GM21619 (cell line): ENCODE data around the gene ADI1.
"Not testable (repeated sequence)": the region's sequence is repeated elsewhere in the genome, so short reads cannot be mapped to it uniquely, and the experiment has no call there.

ENCODE experiments used
- ATAC-seq: cut with Tn5 transposase; IDR thresholded peaks from one replicate; pipeline ENCODE4 v1.9.1; 2021; ENCODE audit not compliant: unreplicated experiment

ADI1 gene

DNA sequence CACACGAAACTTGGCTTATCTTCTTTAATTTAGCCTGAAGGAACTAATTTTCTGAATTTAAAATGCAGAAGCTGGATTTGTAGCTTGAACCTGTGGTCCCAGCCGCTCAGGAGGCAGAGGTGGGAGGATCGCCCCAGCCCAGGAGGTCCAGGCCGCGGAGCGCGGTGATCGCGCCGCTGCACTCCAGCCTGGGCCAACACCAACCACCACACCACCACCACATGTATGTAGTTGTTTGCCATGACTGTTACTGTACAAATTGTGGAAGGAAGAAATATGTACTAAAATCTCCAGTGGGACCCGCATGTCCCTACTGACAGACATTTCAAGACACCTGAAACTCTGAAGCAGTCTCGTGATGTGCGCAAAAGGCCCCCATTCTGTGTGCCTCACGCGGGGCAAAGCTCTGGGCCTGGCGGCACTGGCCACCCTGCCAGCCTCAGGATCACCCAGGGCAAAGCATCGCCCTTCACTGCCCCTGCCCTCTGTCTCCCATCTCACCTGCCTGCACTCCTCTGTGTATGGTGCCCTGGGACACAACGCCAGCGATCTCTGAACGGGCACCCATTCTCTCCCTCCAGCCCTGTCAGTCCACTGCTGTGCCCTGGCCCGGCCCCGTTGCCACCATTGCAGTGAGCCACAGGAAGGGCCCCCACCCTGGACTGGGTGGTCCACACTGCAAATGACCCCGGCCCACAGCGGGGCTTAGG lies 10.1 kb upstream of the ADI1 start:
- no peak for ATAC-seq

DNA sequence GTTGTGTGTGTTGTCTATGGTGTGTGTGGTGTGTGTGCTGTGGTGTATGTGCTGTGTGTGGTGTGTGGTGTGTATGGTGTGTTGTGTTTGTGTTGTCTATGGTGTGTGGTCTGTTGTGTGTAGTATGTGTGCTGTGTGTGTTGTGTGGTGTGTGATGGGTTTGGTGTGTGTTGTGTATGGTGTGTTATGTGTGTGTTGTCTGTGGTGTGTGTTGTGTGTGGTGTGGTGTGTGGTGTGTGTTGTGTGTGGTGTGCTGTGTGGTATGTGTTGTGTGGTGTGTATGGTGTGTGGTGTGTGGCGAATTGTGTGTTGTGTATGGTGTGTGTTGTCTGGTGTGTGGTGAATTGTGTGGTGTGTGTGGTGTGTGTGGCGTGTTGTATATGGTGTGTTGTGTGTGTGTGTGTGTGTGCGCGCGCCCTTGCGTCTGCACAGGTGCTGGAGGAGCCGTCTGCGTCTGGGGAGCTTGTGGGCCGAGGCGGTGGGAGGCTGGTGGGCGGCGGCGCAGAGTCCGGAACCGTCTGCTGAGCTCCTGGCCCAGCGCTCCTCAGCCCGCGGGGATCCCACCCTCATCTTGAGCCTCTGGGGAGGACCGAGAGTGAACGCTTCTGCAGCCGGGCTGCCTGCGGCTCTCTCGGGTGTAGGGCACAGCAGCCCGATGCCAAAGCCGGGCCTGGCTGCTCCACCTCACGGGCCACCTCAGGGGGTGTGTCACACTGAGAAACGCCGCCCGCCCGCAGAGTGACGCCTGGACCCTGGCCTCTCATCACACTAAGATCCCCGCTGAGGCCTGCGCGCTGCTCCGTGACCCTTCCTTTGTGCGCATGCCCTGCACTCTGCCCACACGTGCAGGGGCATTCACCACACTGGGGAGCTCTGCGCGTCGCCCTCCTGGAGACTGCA lies 8.8 kb upstream of the ADI1 start:
- no peak for ATAC-seq

DNA sequence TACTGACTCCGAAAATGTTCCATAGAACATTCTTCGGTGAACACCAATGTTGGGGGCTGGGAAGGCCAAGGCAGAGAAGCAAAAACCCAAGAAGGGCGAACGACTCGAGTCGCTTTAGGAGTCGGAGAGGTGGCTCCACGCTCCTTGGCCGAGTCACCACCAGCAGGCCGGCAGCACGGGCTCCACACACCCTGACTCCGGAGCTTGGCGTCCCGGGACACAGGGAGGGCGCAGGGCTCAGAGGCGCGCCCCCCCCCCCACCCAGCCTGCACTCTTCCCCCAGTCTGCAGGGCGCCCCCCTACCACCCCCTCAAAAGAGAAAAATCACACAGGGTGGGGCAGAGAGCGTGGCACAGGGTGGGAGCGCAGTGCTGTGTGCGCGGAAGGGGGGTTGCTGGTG lies 7.5 kb upstream of the ADI1 start:
- no peak for ATAC-seq

DNA sequence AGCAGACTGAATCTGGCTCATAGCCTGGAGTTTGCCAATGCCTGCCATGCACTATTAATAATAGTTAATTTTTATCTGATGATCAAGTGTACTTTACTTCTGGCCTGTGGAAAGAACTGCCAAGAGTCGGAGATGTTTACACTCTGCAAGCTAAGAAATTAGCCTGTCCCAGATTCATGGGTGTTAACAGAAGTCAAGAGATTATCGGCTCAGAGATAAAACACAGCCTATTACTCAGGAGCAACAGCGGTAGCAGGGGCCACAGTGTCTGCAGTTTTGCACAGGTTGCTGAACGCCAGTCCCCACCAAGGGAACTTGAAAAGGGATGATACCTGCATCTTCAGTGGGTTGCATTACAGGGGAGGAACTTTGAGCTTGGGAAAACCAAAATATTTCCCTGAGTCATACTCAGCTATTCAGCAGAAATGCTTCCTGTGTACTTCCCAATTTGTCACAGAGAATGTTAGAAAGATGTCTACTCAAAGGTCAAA lies 4.3 kb upstream of the ADI1 start:
- ATAC-seq, result no peak

DNA sequence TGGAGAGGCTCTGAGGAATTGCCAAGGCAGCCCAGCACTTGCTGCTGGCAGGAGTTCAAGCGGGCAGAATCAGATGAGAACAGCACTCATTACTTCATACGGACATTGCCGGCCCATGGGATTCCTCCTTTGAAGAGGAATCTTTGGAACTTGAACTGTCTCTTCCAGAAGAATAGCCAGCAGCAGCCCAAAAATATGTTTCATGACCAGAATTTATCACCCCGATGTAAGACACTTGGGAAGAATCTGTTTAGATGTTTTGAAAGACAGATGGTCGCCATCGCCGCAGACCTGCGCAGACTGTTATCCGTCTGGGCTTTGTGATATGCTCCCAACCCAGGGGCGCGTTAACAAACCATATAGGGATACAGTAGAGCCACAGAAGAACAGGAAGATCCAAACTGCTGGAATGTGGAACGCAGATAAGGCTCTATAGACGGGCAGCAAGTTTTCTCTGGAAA lies 3.7 kb upstream of the ADI1 start:
- no peak for ATAC-seq

DNA sequence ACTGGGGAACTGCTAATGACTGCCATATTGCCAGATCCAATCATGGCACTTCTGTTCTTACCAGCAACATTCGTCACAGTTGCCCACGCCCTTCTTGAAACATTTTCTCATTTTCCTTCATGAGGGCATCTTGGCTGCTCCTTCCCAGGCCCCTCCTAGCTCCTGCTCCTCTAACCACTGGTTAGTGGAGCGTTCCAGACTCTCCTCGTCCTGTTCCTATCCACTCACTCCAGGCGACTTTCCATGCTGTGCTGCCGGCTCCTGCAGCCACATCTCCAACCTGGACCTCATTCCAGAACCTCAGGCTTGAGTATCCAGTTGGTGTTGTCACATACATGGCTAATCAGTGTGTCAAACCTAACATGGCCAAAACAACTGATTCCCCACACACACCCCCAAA lies 1.3 kb upstream of the ADI1 start:
- ATAC-seq, result no peak

DNA sequence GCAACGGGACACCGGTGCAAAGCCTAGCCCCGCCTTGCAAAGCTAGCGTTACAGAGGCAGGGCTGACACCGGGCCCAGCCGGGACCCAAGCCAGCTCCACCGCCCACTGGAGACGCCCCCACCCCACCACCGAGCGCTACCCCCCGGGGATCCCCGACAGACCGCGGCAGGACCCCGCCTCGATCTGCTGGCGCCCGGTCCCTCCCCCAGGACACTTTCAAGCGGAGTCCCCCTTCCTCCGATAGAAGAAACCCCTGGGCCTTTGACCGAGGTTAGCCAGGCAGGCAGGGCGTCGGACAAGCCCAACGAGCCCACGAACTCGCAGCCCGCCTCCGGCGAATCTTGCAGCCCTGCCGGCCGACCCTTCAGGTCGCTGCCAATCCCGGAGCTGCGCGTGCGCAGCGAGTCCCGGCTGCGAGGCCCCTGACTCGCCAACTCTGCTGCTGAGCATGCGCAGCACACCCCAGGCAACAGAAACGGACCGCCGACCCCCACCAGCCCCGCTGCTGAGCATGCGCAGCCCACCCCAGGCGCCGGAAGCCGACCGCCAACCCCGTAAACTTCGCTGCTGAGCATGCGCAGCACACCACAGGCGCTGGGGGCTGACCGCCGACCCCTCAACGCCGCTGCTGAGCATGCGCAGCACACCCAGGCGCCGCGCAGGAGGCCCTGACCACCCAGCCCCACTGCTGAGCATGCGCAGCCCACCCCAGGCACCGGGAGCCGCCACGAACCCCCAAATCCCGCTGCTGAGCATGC lies 656 bp downstream of the ADI1 start:
- peak; percentile 76 for ATAC-seq

DNA sequence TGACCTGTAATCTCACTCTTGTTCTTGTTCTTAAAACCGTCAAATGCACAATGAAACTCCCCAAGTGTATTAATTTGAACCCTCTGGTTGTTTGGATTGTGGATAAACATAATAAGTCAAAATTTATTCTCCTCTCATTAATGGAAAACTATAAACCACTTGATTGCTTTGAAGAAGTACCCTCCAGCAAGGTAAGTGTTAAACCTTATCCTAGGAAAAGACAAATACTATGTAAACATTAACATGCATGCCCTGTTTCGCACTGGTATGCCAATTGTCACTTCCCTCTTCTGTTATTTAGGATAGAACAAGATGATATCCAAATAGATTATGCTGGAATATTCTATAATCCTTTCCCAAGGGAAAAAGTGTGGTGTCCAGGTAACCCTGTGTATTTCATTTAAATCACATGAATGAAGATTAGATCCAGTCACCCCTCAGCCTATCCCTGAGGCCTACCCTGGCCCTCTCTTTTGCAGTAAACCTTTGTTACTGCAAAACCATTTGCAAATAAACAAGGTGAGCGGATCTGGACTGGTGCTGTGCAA lies 1.3 kb downstream of the ADI1 start:
- ATAC-seq, result no peak

DNA sequence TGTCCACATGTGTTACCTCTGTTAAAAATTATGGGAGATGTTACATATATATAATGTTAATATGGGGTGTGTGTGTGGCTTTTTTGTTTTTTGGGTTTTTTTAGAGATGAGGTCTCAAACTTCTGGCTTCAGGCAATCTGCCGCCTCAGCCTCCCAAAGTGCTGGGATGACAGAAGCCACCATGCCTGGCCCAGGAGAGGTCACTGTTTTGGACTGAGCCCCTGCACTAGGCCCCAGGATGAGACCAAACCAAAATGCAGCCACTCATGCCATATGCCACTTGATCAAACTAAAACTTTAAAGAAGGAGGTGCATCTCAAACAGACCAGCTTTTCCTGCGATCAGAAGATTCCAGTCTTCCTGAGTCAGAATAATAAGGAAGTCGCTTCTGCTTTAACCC lies 2.5 kb downstream of the ADI1 start:
- ATAC-seq, result no peak

DNA sequence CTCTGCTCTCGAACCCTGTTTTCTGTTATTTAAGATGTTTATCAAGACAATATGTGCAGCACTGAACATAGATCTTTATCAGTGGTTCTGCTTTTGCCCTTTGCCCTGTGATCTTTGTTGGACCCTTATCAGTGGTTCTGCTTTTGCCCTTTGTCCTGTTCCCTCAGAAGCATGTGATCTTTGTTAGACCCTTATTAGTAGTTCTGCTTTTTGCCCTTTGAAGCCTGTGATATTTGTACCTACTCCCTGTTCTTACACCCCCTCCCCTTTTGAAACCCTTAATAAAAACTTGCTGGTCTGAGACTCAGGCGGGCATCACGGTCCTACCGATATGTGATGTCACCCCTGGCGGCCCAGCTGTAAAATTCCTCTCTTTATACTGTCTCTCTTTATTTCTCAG lies 3.9 kb downstream of the ADI1 start:
- ATAC-seq, result not testable (repeated sequence)

DNA sequence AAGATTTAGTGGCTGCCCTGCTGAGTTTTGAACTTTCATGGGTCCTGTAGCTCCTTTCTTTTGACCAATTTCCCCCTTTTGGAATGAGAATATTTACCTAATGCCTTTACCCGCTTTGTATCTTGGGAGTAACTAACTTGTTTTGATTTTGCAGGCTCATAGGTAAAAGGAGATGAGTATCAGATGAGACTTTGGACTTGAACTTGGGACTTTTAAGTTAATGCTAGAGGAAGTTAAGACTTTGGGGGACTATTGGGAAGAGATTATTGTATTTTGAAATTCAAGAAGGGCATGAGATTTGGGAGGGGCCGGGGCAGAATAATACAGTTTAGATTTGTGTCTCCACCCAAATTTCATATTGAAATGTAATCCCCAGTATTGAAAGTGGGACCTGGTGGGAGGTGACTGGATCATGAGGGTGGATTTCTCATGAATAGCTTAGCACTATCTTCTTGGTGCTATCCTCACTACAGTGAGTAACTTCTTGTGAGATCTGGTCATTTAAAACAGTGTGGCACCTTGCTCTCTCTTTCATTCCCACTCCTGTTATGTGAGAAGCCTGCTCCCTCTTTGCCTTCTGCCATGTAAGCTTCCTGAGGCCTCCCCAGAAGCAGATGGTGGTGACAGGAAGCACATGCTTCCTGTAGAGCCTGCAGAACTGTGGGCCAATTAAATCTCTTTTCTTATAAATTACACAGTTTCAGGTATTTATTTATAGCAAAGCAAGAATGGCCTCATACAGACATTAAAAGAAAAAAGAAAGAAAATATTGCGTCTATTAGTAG lies 6.1 kb downstream of the ADI1 start:
- ATAC-seq, result no peak

DNA sequence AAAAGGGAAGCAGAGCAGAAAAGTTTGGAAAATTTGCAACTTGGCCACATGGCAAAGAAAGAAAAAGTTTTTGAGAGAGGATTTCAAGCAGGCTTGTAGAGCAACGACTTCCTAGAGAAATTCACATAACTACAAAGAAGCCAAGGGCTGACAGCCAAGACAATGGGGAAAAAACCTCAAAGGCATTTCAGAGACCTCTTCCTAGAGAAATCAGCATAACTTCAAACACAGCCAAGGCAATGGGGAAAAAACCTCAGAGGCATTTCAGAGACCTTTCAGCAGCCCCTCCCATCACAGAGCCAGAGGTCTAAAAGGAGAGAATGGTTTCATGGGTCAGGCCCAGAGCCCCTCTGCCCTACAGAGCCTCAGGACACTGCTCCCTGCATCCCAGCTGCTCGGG lies 7.2 kb downstream of the ADI1 start:
- no peak for ATAC-seq

DNA sequence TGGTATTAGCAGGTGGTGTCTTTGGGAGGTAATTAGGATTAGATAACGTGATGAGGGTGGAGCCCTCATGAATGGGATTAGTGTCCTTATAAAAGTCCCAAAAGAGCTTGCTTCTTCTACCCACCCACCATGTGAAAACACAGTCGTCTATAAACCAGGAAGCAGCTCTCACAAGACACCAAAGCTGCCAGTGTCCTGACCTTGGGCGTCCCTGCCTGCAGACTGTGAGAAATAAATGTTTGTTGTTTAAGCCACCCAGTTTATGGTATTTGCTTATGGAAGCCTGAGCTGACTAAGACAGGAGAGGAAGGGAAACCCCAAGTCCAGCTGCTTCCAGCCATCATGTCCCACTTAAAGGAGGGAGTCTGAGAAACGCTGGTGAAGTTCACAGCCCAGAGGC lies 13.6 kb downstream of the ADI1 start:
- no peak for ATAC-seq

DNA sequence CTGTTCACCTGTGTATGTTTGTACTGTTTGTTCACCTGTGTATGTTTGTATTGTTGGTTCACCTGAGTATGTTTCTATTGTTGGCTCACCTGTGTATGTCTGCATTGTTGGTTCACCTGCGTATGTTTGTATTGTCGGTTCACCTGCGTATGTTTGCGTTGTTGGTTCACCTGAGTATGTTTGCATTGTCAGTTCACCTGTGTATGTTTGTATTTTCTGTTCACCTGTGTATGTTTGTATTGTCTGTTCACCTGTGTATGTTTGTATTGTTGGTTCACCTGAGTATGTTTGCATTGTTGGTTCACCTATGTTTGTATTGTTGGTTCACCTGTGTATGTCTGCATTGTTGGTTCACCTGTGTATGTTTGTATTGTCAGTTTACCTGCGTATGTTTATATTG lies 14.6 kb downstream of the ADI1 start:
- no peak for ATAC-seq

DNA sequence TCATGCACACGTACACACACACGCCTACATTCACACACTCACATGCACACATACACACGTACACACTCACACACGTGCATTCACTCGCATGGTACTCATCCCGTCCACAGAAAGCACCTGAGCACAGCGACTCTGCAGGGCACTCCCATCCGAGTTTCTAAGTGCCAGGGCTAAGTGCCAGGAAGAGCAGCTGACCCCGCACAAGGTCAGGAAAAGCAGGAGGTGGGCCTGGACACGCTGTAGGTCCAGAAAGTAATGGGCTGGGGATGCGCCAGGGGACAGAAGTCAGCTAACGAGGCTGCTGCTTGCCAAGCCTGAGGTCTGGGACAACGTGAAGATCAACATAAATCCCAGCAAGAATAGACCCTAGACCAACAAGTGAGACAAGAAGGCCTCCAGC lies 15.8 kb downstream of the ADI1 start:
- ATAC-seq, result no peak

DNA sequence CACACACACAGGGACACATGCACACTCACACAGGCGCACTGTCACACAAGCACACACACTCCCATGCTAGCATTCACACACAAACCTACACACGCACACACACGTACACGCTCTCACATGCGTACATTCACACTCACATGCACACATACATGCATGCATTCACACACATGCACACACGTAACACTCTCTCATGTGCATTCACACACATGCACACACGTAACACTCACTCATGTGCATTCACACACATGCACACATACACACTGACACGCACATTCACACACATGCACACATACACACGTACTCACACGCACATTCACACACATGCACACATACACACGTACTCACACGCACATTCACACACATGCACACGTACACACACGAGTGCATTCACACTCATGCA lies 16.3 kb downstream of the ADI1 start:
- ATAC-seq, result no peak

DNA sequence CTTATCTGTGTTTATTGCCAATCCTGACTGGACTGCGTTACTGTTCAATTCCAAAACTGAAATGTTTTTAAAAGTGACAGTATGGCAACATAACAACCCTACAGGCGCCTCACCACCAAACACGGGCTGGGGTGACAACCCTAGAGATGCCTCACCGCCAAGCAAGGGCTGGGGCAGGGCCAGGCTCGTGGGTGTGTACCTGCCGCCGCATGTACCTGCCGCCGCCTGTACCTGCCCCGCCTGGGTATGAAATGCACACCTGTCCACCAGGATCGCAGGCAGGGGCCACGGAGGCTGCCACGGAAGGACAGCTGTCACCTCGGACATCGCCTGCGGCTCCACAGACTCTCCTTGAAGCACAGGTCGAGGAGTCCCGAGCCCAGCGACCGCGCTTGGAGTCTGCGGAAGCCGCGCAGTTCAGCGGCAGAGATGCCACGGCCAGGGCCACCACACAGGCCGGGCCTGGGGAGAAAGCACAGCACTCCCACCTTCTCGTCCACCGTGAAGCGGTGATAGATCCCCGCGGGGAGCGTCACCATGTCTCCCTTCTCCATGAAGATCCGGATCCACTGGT lies 18.9 kb downstream of the ADI1 start:
- no peak for ATAC-seq

DNA sequence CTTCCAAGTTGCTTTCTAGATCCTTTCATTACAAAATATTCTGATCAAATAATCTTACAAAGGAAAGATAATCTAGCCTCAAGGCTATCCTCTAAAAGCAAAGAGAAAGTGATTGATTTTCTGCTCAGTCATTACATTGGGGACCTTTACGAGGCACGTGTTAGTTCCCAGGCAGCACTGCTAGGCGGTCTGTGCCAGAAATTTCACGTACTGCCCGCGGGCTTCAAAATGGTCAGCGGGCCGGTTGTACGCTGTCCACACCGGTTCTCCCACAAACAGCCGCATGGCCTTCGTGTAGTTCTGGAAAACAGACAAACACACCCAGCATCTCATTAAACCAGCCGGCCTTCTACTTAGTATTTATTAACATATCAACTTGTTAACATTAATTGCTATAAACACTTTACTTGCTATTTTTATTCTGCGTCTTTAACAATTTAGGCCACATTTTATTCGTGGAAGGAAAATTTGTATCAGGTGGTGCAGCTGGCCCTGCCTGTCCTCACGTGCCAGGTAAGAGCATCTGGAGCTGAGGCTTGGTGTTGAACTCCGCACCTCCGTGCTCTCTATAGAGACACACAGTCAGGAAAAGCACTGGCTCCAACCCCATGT lies 20.4 kb downstream of the ADI1 start:
- ATAC-seq, result no peak

DNA sequence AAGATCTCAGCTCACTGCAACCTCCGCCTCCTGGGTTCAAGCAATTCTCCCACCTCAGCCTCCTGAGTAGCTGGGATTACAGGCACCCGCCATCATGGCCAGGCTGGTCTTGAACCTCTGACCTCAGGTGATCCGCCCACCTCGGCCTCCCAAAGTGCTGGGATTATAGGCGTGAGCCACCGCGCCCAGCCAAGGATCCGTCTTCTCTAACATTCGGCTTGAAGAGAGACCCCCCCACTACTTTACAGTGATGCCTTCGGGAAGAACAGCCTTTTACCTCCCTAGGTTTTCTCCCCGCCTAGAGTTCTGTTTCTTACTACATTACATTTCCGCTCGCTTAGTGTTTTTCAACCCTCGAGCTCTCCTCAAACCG lies 22.6 kb downstream of the ADI1 start:
- not testable (repeated sequence) for ATAC-seq
